HG02642 (cell line): ENCODE data around the gene ANKMY1.
"Not testable (repeated sequence)": the region's sequence is repeated elsewhere in the genome, so short reads cannot be mapped to it uniquely, and the experiment has no call there.

Experiments used
- ATAC-seq: cut with Tn5 transposase; IDR thresholded peaks from one replicate; pipeline ENCODE4 v1.9.1; 2021; ENCODE audit warnings: mild to moderate bottlenecking; ENCODE audit not compliant: unreplicated experiment, poor library complexity

ANKMY1 gene

GRCh38 chr2:240508832-240509545 is 48.8 kb downstream of the ANKMY1 start:
- ATAC-seq: no peak

GRCh38 chr2:240507778-240508251 is 50.0 kb downstream of the ANKMY1 start:
- ATAC-seq: no peak

GRCh38 chr2:240507060-240507777 is 50.6 kb downstream of the ANKMY1 start:
- no peak for ATAC-seq

GRCh38 chr2:240506406-240507059 is 51.3 kb downstream of the ANKMY1 start:
- no peak for ATAC-seq

GRCh38 chr2:240505910-240506309 is 51.9 kb downstream of the ANKMY1 start:
- ATAC-seq: no peak

- ATAC-seq: no peak
These were observed 53.9 kb downstream of the ANKMY1 start for GRCh38 chr2:240503848-240504247.

GRCh38 chr2:240503375-240503774 is 54.4 kb downstream of the ANKMY1 start:
- no peak for ATAC-seq

- ATAC-seq: no peak
These were observed 55.2 kb downstream of the ANKMY1 start for GRCh38 chr2:240502430-240503121.

- no peak for ATAC-seq
These were observed 55.7 kb downstream of the ANKMY1 start for GRCh38 chr2:240502059-240502429.

- no peak for ATAC-seq
These were observed 56.2 kb downstream of the ANKMY1 start for GRCh38 chr2:240501531-240501991.

- no peak for ATAC-seq
These were observed 57.0 kb downstream of the ANKMY1 start for GRCh38 chr2:240500561-240501423.

- ATAC-seq: no peak
These were observed 58.2 kb downstream of the ANKMY1 start for GRCh38 chr2:240499309-240500301.

GRCh38 chr2:240498958-240499260 is 58.9 kb downstream of the ANKMY1 start:
- ATAC-seq: no peak

- ATAC-seq: no peak
These were observed 59.4 kb downstream of the ANKMY1 start for GRCh38 chr2:240498171-240498957.

GRCh38 chr2:240497082-240497481 is 60.7 kb downstream of the ANKMY1 start:
- ATAC-seq: not testable (repeated sequence)

- not testable (repeated sequence) for ATAC-seq
These were observed 62.8 kb downstream of the ANKMY1 start for GRCh38 chr2:240494942-240495341.

- no peak for ATAC-seq
These were observed 63.5 kb downstream of the ANKMY1 start for GRCh38 chr2:240494194-240494793.
